A549 (cell line): ENCODE measurements around the gene SYT6.

ENCODE experiments used
- CEBPB ChIP-seq, 2 experiments: fragments of >200 bp in 1 of 2; sonication (Bioruptor Twin) in 1 of 2; formaldehyde crosslinking in 1 of 2; IDR thresholded peaks; 2 replicates each; pipeline ENCODE4 v1.6.1; 2012 to 2016
- CHD2 ChIP-seq: fragments of 150-350 bp; IDR thresholded peaks from 2 replicates; pipeline ENCODE4 v1.6.1; 2014; ENCODE audit warnings: low read length; ENCODE audit not compliant: partially characterized antibody
- CTCF ChIP-seq: fragments of >200 bp; sonication (Bioruptor Twin); formaldehyde crosslinking; IDR thresholded peaks from 3 replicates; pipeline ENCODE4 v1.5.1; 2016
- FOSL2 ChIP-seq, 2 experiments: fragments of 450-650 bp in 1 of 2; fragments of >200 bp in 1 of 2; sonication (Bioruptor Twin) in 1 of 2; formaldehyde crosslinking; IDR thresholded peaks; 2 replicates each; pipeline versions ENCODE4 v1.5.0 to v1.6.1; 2016 to 2020; ENCODE audit warnings: mild to moderate bottlenecking in 1 of 2, moderate library complexity in 1 of 2
- JUN ChIP-seq, 2 experiments: fragments of >200 bp; sonication (Bioruptor Twin); formaldehyde crosslinking; IDR thresholded peaks; 2 replicates in 1 of 2; 3 replicates in 1 of 2; pipeline ENCODE4 v1.6.1; 2016 to 2017
- NPAS2 ChIP-seq: fragments of 250-450 bp; sonication (Bioruptor Pico); IDR thresholded peaks from 2 replicates; pipeline ENCODE4 v1.8.0; 2022; ENCODE audit warnings: mild to moderate bottlenecking, moderate library complexity, borderline replicate concordance
- NR3C1 ChIP-seq: fragments of >200 bp; sonication (Bioruptor Twin); formaldehyde crosslinking; IDR thresholded peaks from 3 replicates; pipeline ENCODE4 v1.6.1; 2017
- POLR2A ChIP-seq: IDR thresholded peaks from 2 replicates; pipeline ENCODE4 v1.6.1; 2012; ENCODE audit warnings: mild to moderate bottlenecking, low read length
- REST ChIP-seq: fragments of 200-600 bp; sonication (generic); IDR thresholded peaks from 2 replicates; pipeline ENCODE4 v1.6.1; 2016; ENCODE audit warnings: antibody characterized with exemption, mild to moderate bottlenecking, moderate library complexity
- ZSCAN20 ChIP-seq: fragments of 250-450 bp; sonication (Bioruptor Pico); IDR thresholded peaks from 2 replicates; pipeline ENCODE4 v1.8.0; 2022; ENCODE audit warnings: mild to moderate bottlenecking, moderate library complexity

- no peak for TF ChIP-seq NR3C1
- no peak for TF ChIP-seq CTCF
- TF ChIP-seq CEBPB (IDR thresholded peaks at IDR 0.05), result no peak
- TF ChIP-seq NPAS2 (CRISPR knock-in tag), result no peak
- no peak for TF ChIP-seq POLR2A
- no peak for TF ChIP-seq JUN (IDR thresholded peaks at IDR 0.05)
- no peak for TF ChIP-seq FOSL2 (IDR thresholded peaks at IDR 0.05)
- no peak for TF ChIP-seq FOSL2 (CRISPR knock-in tag; IDR thresholded peaks at IDR 0.05)
- TF ChIP-seq REST, result no peak
- TF ChIP-seq ZSCAN20 (CRISPR knock-in tag), result no peak
- no peak for TF ChIP-seq CHD2
Observed at GRCh38 chr1:114082304-114082630, 71.4 kb downstream of the SYT6 start.
